ENCODE data around the gene KIRREL1. TPM values are rescaled to one million over a fixed set of nuclear protein-coding genes. Genes with fewer than 3 reads are reported as not detected.

Gene KIRREL1
- total and polyA plus RNA-seq, 2 experiments from 2014 or later = 5.1 to 35.2 TPM

DNA sequence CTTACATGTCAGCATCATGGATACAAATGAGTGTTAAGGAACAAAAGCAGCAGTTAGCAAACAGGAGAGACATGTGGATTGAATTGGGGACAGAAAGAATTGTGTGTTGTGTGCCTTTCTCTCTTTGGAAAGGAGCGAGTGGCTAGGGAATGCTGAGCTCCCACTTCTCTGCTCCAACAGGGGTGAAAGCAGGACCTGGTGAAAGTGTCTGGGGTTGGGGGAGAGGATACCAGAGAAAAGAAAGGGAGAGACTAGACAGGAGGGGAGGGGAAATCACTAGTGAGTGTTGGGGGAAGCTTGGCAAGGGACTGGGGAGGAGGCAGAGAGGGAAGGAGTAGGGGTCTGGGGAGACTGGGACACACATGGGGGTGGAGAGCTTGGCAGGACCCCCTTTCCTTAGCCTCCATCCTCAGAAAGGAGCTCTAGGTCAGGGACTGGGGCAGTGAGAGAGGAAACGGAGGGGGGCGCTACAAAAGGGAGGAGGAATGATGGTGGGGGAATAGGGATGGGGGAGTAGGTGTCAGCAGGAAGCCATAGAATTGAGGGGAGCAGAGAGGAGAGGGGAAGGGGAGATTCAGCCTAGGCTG is 2.2 kb downstream of the KIRREL1 start:
- DNase-seq (ENCODE audit: low spot score) = peak; percentile 45
- 0 out of 2 replicates have a peak, but pooled peaks cover 5% of the 10 kb centered on the region for H3K27me3 ChIP-seq (ENCODE audit: insufficient read depth)
- Mint-ChIP-seq H3K9me3 (no peaks in the 10 kb centered on the region), H3K4me3 (peak overlapping the region; percentile 91), H3K36me3 (ENCODE audit: low read depth) (peaks cover 3% of the 10 kb centered on the region; the same call in 1 of the 3 replicates), H3K27me3 (ENCODE audit: insufficient read depth, low read depth, poor library complexity) (peaks cover 20% of the 10 kb centered on the region), H3K4me1 (peaks cover 61% of the 10 kb centered on the region), H3K27ac (peak overlapping the region; percentile 2; the same call in 1 of the 2 replicates)
- H3K36me3 ChIP-seq (ENCODE audit: insufficient read depth) = no peaks in the 10 kb centered on the region
- no peaks in the 10 kb centered on the region for H3K9me2 ChIP-seq (ENCODE audit: insufficient read depth)
- ATAC-seq = no peak
- H3K27ac ChIP-seq (ENCODE audit: low read depth) = 0 out of 2 replicates have a peak overlapping the region, but pooled peaks have one; percentile 75
- H2AFZ ChIP-seq = no peak overlapping the region
- H3K79me2 ChIP-seq (replicated peaks; ENCODE audit: insufficient read depth) = peaks cover 70% of the 10 kb centered on the region
- H3K4me1 ChIP-seq (ENCODE audit: insufficient read depth) = peaks cover 44% of the 10 kb centered on the region
- peak overlapping the region; percentile 93 for H3K4me2 ChIP-seq
- TF ChIP-seq CTCF (conservative IDR thresholded peaks at IDR 0.05; ENCODE audit: low read depth in 2 of 2) (peak; percentile 19 to 55; a peak in 3 of 4 replicates), EZH2phosphoT487 (IDR thresholded peaks at IDR 0.05; ENCODE audit: unreplicated experiment) (no peak), STAT1 (IDR thresholded peaks at IDR 0.05; ENCODE audit: unreplicated experiment) (no peak), ZNF331 (CRISPR knock-in tag; IDR thresholded peaks at IDR 0.05; ENCODE audit: low read depth) (no peak), NANOG (IDR thresholded peaks at IDR 0.05; ENCODE audit: borderline replicate concordance) (no peak), EZH2 (IDR thresholded peaks at IDR 0.05; ENCODE audit: low read depth, unreplicated experiment) (no peak)
- TF ChIP-seq, protein P1, sequence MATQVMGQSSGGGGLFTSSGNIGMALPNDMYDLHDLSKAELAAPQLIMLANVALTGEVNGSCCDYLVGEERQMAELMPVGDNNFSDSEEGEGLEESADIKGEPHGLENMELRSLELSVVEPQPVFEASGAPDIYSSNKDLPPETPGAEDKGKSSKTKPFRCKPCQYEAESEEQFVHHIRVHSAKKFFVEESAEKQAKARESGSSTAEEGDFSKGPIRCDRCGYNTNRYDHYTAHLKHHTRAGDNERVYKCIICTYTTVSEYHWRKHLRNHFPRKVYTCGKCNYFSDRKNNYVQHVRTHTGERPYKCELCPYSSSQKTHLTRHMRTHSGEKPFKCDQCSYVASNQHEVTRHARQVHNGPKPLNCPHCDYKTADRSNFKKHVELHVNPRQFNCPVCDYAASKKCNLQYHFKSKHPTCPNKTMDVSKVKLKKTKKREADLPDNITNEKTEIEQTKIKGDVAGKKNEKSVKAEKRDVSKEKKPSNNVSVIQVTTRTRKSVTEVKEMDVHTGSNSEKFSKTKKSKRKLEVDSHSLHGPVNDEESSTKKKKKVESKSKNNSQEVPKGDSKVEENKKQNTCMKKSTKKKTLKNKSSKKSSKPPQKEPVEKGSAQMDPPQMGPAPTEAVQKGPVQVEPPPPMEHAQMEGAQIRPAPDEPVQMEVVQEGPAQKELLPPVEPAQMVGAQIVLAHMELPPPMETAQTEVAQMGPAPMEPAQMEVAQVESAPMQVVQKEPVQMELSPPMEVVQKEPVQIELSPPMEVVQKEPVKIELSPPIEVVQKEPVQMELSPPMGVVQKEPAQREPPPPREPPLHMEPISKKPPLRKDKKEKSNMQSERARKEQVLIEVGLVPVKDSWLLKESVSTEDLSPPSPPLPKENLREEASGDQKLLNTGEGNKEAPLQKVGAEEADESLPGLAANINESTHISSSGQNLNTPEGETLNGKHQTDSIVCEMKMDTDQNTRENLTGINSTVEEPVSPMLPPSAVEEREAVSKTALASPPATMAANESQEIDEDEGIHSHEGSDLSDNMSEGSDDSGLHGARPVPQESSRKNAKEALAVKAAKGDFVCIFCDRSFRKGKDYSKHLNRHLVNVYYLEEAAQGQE (IDR thresholded peaks at IDR 0.05; ENCODE audit: unreplicated experiment) = no peak
- TF ChIP-seq, protein P2, sequence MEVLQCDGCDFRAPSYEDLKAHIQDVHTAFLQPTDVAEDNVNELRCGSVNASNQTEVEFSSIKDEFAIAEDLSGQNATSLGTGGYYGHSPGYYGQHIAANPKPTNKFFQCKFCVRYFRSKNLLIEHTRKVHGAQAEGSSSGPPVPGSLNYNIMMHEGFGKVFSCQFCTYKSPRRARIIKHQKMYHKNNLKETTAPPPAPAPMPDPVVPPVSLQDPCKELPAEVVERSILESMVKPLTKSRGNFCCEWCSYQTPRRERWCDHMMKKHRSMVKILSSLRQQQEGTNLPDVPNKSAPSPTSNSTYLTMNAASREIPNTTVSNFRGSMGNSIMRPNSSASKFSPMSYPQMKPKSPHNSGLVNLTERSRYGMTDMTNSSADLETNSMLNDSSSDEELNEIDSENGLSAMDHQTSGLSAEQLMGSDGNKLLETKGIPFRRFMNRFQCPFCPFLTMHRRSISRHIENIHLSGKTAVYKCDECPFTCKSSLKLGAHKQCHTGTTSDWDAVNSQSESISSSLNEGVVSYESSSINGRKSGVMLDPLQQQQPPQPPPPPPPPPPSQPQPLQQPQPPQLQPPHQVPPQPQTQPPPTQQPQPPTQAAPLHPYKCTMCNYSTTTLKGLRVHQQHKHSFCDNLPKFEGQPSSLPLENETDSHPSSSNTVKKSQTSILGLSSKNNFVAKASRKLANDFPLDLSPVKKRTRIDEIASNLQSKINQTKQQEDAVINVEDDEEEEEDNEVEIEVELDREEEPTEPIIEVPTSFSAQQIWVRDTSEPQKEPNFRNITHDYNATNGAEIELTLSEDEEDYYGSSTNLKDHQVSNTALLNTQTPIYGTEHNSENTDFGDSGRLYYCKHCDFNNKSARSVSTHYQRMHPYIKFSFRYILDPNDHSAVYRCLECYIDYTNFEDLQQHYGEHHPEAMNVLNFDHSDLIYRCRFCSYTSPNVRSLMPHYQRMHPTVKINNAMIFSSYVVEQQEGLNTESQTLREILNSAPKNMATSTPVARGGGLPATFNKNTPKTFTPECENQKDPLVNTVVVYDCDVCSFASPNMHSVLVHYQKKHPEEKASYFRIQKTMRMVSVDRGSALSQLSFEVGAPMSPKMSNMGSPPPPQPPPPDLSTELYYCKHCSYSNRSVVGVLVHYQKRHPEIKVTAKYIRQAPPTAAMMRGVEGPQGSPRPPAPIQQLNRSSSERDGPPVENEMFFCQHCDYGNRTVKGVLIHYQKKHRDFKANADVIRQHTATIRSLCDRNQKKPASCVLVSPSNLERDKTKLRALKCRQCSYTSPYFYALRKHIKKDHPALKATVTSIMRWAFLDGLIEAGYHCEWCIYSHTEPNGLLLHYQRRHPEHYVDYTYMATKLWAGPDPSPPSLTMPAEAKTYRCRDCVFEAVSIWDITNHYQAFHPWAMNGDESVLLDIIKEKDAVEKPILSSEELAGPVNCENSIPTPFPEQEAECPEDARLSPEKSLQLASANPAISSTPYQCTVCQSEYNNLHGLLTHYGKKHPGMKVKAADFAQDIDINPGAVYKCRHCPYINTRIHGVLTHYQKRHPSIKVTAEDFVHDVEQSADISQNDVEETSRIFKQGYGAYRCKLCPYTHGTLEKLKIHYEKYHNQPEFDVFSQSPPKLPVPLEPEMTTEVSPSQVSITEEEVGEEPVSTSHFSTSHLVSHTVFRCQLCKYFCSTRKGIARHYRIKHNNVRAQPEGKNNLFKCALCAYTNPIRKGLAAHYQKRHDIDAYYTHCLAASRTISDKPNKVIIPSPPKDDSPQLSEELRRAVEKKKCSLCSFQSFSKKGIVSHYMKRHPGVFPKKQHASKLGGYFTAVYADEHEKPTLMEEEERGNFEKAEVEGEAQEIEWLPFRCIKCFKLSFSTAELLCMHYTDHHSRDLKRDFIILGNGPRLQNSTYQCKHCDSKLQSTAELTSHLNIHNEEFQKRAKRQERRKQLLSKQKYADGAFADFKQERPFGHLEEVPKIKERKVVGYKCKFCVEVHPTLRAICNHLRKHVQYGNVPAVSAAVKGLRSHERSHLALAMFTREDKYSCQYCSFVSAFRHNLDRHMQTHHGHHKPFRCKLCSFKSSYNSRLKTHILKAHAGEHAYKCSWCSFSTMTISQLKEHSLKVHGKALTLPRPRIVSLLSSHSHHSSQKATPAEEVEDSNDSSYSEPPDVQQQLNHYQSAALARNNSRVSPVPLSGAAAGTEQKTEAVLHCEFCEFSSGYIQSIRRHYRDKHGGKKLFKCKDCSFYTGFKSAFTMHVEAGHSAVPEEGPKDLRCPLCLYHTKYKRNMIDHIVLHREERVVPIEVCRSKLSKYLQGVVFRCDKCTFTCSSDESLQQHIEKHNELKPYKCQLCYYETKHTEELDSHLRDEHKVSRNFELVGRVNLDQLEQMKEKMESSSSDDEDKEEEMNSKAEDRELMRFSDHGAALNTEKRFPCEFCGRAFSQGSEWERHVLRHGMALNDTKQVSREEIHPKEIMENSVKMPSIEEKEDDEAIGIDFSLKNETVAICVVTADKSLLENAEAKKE (CRISPR knock-in tag; IDR thresholded peaks at IDR 0.05) = no peak
- H3F3A ChIP-seq (replicated peaks; ENCODE audit: low read depth) = no peaks in the 10 kb centered on the region
- peak overlapping the region; percentile 94 for H3K4me3 ChIP-seq
- H4K20me1 ChIP-seq (replicated peaks; ENCODE audit: insufficient read depth) = peaks cover 11% of the 10 kb centered on the region; the same call in 1 of the 2 replicates

Measured in GM23338 (cell line).